Left renal pelvis (tissue), 4 donors: ENCODE measurements around the gene IL36G. TPM values are rescaled to one million over a fixed set of nuclear protein-coding genes. Genes with fewer than 3 reads are reported as not detected.
"Not testable (repeated sequence)": the region's sequence is repeated elsewhere in the genome, so short reads cannot be mapped to it uniquely, and the experiment has no call there.

Source experiments
- DNase-seq, 4 donors: peaks; one replicate each; pipeline ENCODE4 v3.0.0-alpha.2; 2013; ENCODE audit warnings: low read depth in 4 of 4, low spot score in 3 of 4
- polyA plus RNA-seq, 4 donors: library from polyadenylated mRNA; unstranded; fragments of 120-200 nt; gene quantifications; one replicate each; pipeline ENCODE4 v1.2.1, GENCODE V29; 2013; ENCODE audit not compliant: insufficient read length in 4 of 4

The IL36G gene
- polyA plus RNA-seq: under 1 TPM in 2 of 4 donors, not detected in 2; 0.35 to 0.39 TPM

- no peak for DNase-seq
Measured at GRCh38 chr2:112977559-112978056, at the start of gene IL36G. TSS of gene IL36G (plus strand) at chr2:112978006. CDS start at chr2:112978639, 633 bp downstream.

GRCh38 chr2:112933261-112933660 is 44.5 kb upstream of the IL36G start:
- DNase-seq: no peak

GRCh38 chr2:112934117-112934516 is 43.7 kb upstream of the IL36G start:
- DNase-seq: not testable (repeated sequence)

- no peak for DNase-seq
Measured at GRCh38 chr2:112936927-112937232, 40.9 kb upstream of the IL36G start.

- no peak for DNase-seq
Measured at GRCh38 chr2:112938904-112939303, 38.9 kb upstream of the IL36G start.

- no peak for DNase-seq
Measured at GRCh38 chr2:112939425-112939824, 38.4 kb upstream of the IL36G start.

- DNase-seq: no peak
Measured at GRCh38 chr2:112940859-112941625, 36.8 kb upstream of the IL36G start.

GRCh38 chr2:112941753-112942653 is 35.8 kb upstream of the IL36G start:
- peak; percentile 43 to 59 (median 51) for DNase-seq

- DNase-seq: no peak
Measured at GRCh38 chr2:112942654-112943002, 35.2 kb upstream of the IL36G start.

- DNase-seq: no peak
Measured at GRCh38 chr2:112944971-112945370, 32.8 kb upstream of the IL36G start.

- no peak for DNase-seq
Measured at GRCh38 chr2:112946086-112946485, 31.7 kb upstream of the IL36G start.

- DNase-seq: no peak
Measured at GRCh38 chr2:112947374-112947773, 30.4 kb upstream of the IL36G start.

- DNase-seq: no peak
Measured at GRCh38 chr2:112949456-112949855, 28.4 kb upstream of the IL36G start.

GRCh38 chr2:112954364-112954763 is 23.4 kb upstream of the IL36G start:
- DNase-seq: no peak

GRCh38 chr2:112957511-112957910 is 20.3 kb upstream of the IL36G start:
- no peak for DNase-seq

- DNase-seq: peak in 3 of 4 donors; percentile 12 to 29 (median 14)
Measured at GRCh38 chr2:112958428-112959108, 19.2 kb upstream of the IL36G start.

GRCh38 chr2:112959109-112959812 is 18.5 kb upstream of the IL36G start:
- DNase-seq: no peak

- DNase-seq: no peak
Measured at GRCh38 chr2:112960230-112960825, 17.5 kb upstream of the IL36G start.

GRCh38 chr2:112962308-112963175 is 15.3 kb upstream of the IL36G start:
- DNase-seq: no peak
